Astrocyte (in vitro differentiated cells and primary cell): Measurements from ENCODE around the gene SCAND1. TPM values are rescaled to one million over a fixed set of nuclear protein-coding genes. Genes with fewer than 3 reads are reported as not detected.

ENCODE experiments used
- DNase-seq: peaks from one replicate; pipeline ENCODE4 v3.0.0-alpha.2; 2010; ENCODE audit warnings: low read depth
- FAIRE-seq: peaks from 2 replicates; lab custom pipeline; 2011; peaks lifted over from hg19 to GRCh38; lab: Jason Lieb, UNC
- H2AFZ ChIP-seq: 2 replicates; pipeline ENCODE4 v1.6.0; 2012; ENCODE audit warnings: low read depth, low read length, inconsistent platforms
- H3K27ac ChIP-seq: 2 replicates; pipeline ENCODE4 v1.5.1; 2011; ENCODE audit warnings: low read depth, low read length, inconsistent platforms
- H3K27me3 ChIP-seq: 2 replicates; pipeline ENCODE4 v1.6.0; 2011; ENCODE audit warnings: low read length, inconsistent platforms; ENCODE audit not compliant: insufficient read depth
- H3K36me3 ChIP-seq: 2 replicates; pipeline ENCODE4 v1.5.1; 2011; ENCODE audit warnings: low read length, inconsistent platforms; ENCODE audit not compliant: insufficient read depth
- H3K4me1 ChIP-seq: 2 replicates; pipeline ENCODE4 v1.5.1; 2011; ENCODE audit warnings: low read length, inconsistent platforms; ENCODE audit not compliant: insufficient read depth
- H3K4me2 ChIP-seq: 2 replicates; pipeline ENCODE4 v1.6.0; 2012; ENCODE audit warnings: low read length, inconsistent platforms
- H3K4me3 ChIP-seq: 2 replicates; pipeline ENCODE4 v1.5.1; 2011; ENCODE audit warnings: low read depth, mild to moderate bottlenecking, low read length, inconsistent platforms; ENCODE audit not compliant: insufficient read depth
- H3K79me2 ChIP-seq: 2 replicates; pipeline ENCODE4 v1.6.0; 2012; ENCODE audit warnings: mild to moderate bottlenecking, low read length, inconsistent platforms; ENCODE audit not compliant: insufficient read depth
- H3K9ac ChIP-seq: 2 replicates; pipeline ENCODE4 v1.6.0; 2012; ENCODE audit warnings: mild to moderate bottlenecking, low read length, inconsistent platforms
- H3K9me3 ChIP-seq: 2 replicates; pipeline ENCODE4 v1.5.1; 2012; ENCODE audit warnings: low read depth, mild to moderate bottlenecking, low read length, inconsistent platforms; ENCODE audit not compliant: insufficient read depth
- H4K20me1 ChIP-seq: 2 replicates; pipeline ENCODE4 v1.6.0; 2012; ENCODE audit warnings: low read length, inconsistent platforms; ENCODE audit not compliant: insufficient read depth
- H3K27ac Mint-ChIP-seq: one replicate; pipeline ENCODE4 v1.8.0; 2021; ENCODE audit warnings: mild to moderate bottlenecking, mixed read lengths; ENCODE audit not compliant: unreplicated experiment
- H3K27me3 Mint-ChIP-seq: one replicate; pipeline ENCODE4 v1.8.0; 2021; ENCODE audit warnings: low read depth, mixed read lengths; ENCODE audit not compliant: unreplicated experiment
- H3K36me3 Mint-ChIP-seq: one replicate; pipeline ENCODE4 v1.8.0; 2021; ENCODE audit warnings: low read depth, mixed read lengths; ENCODE audit not compliant: unreplicated experiment
- H3K4me1 Mint-ChIP-seq: one replicate; pipeline ENCODE4 v1.8.0; 2021; ENCODE audit warnings: low read depth, mixed read lengths; ENCODE audit not compliant: unreplicated experiment
- H3K4me3 Mint-ChIP-seq: one replicate; pipeline ENCODE4 v1.8.0; 2021; ENCODE audit warnings: mild to moderate bottlenecking, moderate library complexity, mixed read lengths; ENCODE audit not compliant: unreplicated experiment
- H3K9me3 Mint-ChIP-seq: one replicate; pipeline ENCODE4 v1.8.0; 2021; ENCODE audit warnings: mild to moderate bottlenecking, mixed read lengths; ENCODE audit not compliant: unreplicated experiment
- EZH2 ChIP-seq: IDR thresholded peaks from 2 replicates; pipeline ENCODE4 v1.6.1; 2012; ENCODE audit warnings: mild to moderate bottlenecking, low read length, inconsistent platforms; ENCODE audit not compliant: insufficient read depth
- total RNA-seq: library from RNA; stranded (reverse); gene quantifications from 2 replicates; pipeline ENCODE4 v1.2.1, GENCODE V29; 2021
- TF ChIP-seq, protein P1 (sequence below): IDR thresholded peaks from 2 replicates; pipeline ENCODE4 v1.5.1; 2011; ENCODE audit warnings: low read depth, mild to moderate bottlenecking, inconsistent platforms, low read length, moderate library complexity; ENCODE audit not compliant: insufficient read depth

Gene SCAND1
- total RNA-seq, 1 donor from 2014 or later: 63.8 TPM

DNA sequence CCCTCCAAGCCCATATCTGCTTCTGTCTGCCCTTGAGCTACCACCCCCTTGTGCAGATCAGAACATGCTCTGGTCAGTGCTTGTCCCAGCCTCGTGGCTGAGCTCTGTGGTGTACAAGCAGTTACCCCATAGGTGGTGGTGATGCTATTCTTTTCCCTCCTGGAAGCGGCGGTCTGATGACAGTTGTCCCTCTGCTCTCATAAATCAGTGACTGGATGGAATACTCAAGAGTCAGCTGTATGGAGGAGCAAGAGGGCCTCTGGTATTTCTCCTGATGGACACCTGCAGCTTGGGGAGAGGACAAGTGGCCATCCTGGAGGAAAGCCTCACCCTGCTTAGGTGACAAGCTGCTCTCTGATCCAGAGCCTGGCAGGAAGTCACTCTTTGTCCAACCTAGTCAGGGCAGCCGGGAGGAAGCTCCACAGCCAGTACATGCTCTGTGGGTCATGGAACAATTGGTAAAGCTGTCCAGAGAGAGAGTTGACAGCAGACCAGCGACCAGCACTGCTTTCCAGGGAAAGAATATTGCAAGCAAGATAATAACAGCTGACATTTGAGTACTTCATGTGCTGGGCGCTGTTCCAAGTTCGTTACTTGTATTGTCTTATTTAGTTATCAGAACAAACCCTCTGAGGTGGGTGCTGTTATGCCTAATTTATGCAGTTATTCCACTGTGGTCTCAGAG, 47.1 kb downstream of the SCAND1 start:
- H3K27ac Mint-ChIP-seq: peak overlapping the region; percentile 23
- Histone ChIP-seq H3K27ac (no peak overlapping the region), H3K79me2 (peaks cover 5% of the 10 kb centered on the region), H3K27me3 (no peaks in the 10 kb centered on the region), H2AFZ (no peak overlapping the region), H3K4me1 (peaks cover 4% of the 10 kb centered on the region), H3K9me3 (no peaks in the 10 kb centered on the region), H3K4me2 (no peak overlapping the region), H4K20me1 (peaks cover 30% of the 10 kb centered on the region), H3K4me3 (no peak overlapping the region), H3K9ac (no peak overlapping the region), H3K36me3 (no peaks in the 10 kb centered on the region)
- DNase-seq: no peak
- peaks cover 22% of the 10 kb centered on the region for H3K36me3 Mint-ChIP-seq
- no peak overlapping the region for H3K4me3 Mint-ChIP-seq
- H3K4me1 Mint-ChIP-seq: peaks cover 8% of the 10 kb centered on the region
- FAIRE-seq: no peak
- H3K27me3 Mint-ChIP-seq: no peaks in the 10 kb centered on the region
- no peaks in the 10 kb centered on the region for H3K9me3 Mint-ChIP-seq
- TF ChIP-seq, protein P1, sequence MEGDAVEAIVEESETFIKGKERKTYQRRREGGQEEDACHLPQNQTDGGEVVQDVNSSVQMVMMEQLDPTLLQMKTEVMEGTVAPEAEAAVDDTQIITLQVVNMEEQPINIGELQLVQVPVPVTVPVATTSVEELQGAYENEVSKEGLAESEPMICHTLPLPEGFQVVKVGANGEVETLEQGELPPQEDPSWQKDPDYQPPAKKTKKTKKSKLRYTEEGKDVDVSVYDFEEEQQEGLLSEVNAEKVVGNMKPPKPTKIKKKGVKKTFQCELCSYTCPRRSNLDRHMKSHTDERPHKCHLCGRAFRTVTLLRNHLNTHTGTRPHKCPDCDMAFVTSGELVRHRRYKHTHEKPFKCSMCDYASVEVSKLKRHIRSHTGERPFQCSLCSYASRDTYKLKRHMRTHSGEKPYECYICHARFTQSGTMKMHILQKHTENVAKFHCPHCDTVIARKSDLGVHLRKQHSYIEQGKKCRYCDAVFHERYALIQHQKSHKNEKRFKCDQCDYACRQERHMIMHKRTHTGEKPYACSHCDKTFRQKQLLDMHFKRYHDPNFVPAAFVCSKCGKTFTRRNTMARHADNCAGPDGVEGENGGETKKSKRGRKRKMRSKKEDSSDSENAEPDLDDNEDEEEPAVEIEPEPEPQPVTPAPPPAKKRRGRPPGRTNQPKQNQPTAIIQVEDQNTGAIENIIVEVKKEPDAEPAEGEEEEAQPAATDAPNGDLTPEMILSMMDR: no peak
- no peak for TF ChIP-seq EZH2

- H3K9me3 Mint-ChIP-seq: no peaks in the 10 kb centered on the region
- Histone ChIP-seq H3K4me1 (peaks cover 12% of the 10 kb centered on the region), H3K27me3 (no peaks in the 10 kb centered on the region), H3K4me3 (no peak overlapping the region), H3K36me3 (no peaks in the 10 kb centered on the region), H3K9ac (no peak overlapping the region), H2AFZ (no peak overlapping the region), H4K20me1 (peaks cover 32% of the 10 kb centered on the region), H3K27ac (no peak overlapping the region), H3K4me2 (no peak overlapping the region), H3K79me2 (peaks cover 5% of the 10 kb centered on the region), H3K9me3 (no peaks in the 10 kb centered on the region)
- no peak overlapping the region for H3K4me3 Mint-ChIP-seq
- DNase-seq (no peak), FAIRE-seq (no peak)
- peaks cover 17% of the 10 kb centered on the region for H3K36me3 Mint-ChIP-seq
- TF ChIP-seq, protein P1: no peak
- TF ChIP-seq EZH2: no peak
- no peak overlapping the region for H3K27ac Mint-ChIP-seq
- H3K27me3 Mint-ChIP-seq: no peaks in the 10 kb centered on the region
- peaks cover 16% of the 10 kb centered on the region for H3K4me1 Mint-ChIP-seq
Observed at GRCh38 chr20:35904982-35905663, 49.2 kb downstream of the SCAND1 start.

GRCh38 chr20:35903843-35904242, 50.5 kb downstream of the SCAND1 start:
- H3K27ac Mint-ChIP-seq: no peak overlapping the region
- Histone ChIP-seq H3K4me2 (no peak overlapping the region), H4K20me1 (peaks cover 27% of the 10 kb centered on the region), H3K4me3 (no peak overlapping the region), H3K27ac (no peak overlapping the region), H3K27me3 (no peaks in the 10 kb centered on the region), H3K4me1 (peaks cover 12% of the 10 kb centered on the region), H3K79me2 (peaks cover 5% of the 10 kb centered on the region), H3K9me3 (no peaks in the 10 kb centered on the region), H3K9ac (no peak overlapping the region), H3K36me3 (no peaks in the 10 kb centered on the region), H2AFZ (no peak overlapping the region)
- no peak for TF ChIP-seq EZH2
- TF ChIP-seq, protein P1: no peak
- FAIRE-seq: no peak
- H3K27me3 Mint-ChIP-seq: no peaks in the 10 kb centered on the region
- no peak overlapping the region for H3K4me3 Mint-ChIP-seq
- peak; percentile 60 for DNase-seq
- peaks cover 13% of the 10 kb centered on the region for H3K36me3 Mint-ChIP-seq
- H3K4me1 Mint-ChIP-seq: peaks cover 16% of the 10 kb centered on the region
- no peaks in the 10 kb centered on the region for H3K9me3 Mint-ChIP-seq
